Liver (tissue), 9 donors: ENCODE results near the gene RELL1. TPM values are rescaled to one million over a fixed set of nuclear protein-coding genes. Genes with fewer than 3 reads are reported as not detected.

ENCODE experiments used
- DNase-seq: peaks from one replicate; pipeline ENCODE4 v3.0.0-alpha.2; 2017; ENCODE audit warnings: low spot score
- H3K27ac ChIP-seq, 2 donors: one replicate each; pipeline ENCODE4 v1.7.0; 2013; ENCODE audit warnings: inconsistent platforms in 2 of 2, low read length in 2 of 2, control low read depth in 1 of 2, low read depth in 1 of 2, mild to moderate bottlenecking in 1 of 2
- H3K27me3 ChIP-seq, 4 donors: one replicate each; pipeline versions ENCODE4 v1.6.1 to v1.7.0; 2013; ENCODE audit warnings: low read length in 3 of 4, inconsistent platforms in 1 of 4, mild to moderate bottlenecking in 1 of 4, moderate library complexity in 1 of 4; ENCODE audit not compliant: control insufficient read depth in 4 of 4, insufficient read depth in 4 of 4
- H3K36me3 ChIP-seq, 4 donors: one replicate each; pipeline versions ENCODE4 v1.6.1 to v1.7.0; 2013; ENCODE audit warnings: low read length in 3 of 4, mild to moderate bottlenecking in 3 of 4, low read depth in 1 of 4, moderate library complexity in 1 of 4; ENCODE audit not compliant: control insufficient read depth in 4 of 4, insufficient read depth in 3 of 4
- H3K4me1 ChIP-seq, 4 donors: one replicate each; pipeline versions ENCODE4 v1.6.1 to v1.7.0; 2013; ENCODE audit warnings: low read length in 3 of 4, mild to moderate bottlenecking in 3 of 4, moderate library complexity in 1 of 4; ENCODE audit not compliant: control insufficient read depth in 4 of 4, insufficient read depth in 4 of 4
- H3K4me3 ChIP-seq, 3 donors: one replicate each; pipeline versions ENCODE4 v1.6.1 to v1.7.0; 2013; ENCODE audit warnings: low read length in 3 of 3, control low read depth in 1 of 3, low read depth in 1 of 3, mild to moderate bottlenecking in 1 of 3
- H3K9ac ChIP-seq, 2 donors: one replicate each; pipeline ENCODE4 v1.7.0; 2013; ENCODE audit warnings: low read length in 2 of 2, mild to moderate bottlenecking in 2 of 2, moderate library complexity in 2 of 2, control low read depth in 1 of 2, low read depth in 1 of 2
- H3K9me3 ChIP-seq, 4 donors: one replicate each; pipeline versions ENCODE4 v1.6.1 to v1.7.0; 2013; ENCODE audit warnings: low read length in 3 of 4; ENCODE audit not compliant: control insufficient read depth in 4 of 4
- EGR1 ChIP-seq, 2 donors: IDR thresholded peaks; 2 replicates each; pipeline ENCODE4 v1.6.1; 2016 to 2018; ENCODE audit warnings: antibody characterized with exemption in 2 of 2, low read depth in 2 of 2
- FOXA1 ChIP-seq: IDR thresholded peaks from 2 replicates; pipeline ENCODE4 v1.6.1; 2016; ENCODE audit warnings: antibody characterized with exemption
- FOXA2 ChIP-seq: IDR thresholded peaks from 2 replicates; pipeline ENCODE4 v1.6.1; 2016; ENCODE audit warnings: antibody characterized with exemption
- GABPA ChIP-seq, 2 donors: IDR thresholded peaks in 1 of 2; conservative IDR thresholded peaks in 1 of 2; 2 replicates each; pipeline ENCODE4 v1.6.1; 2016; ENCODE audit warnings: antibody characterized with exemption in 2 of 2, mild to moderate bottlenecking in 1 of 2, moderate library complexity in 1 of 2
- HNF4A ChIP-seq, 2 donors: conservative IDR thresholded peaks; 2 replicates each; pipeline ENCODE4 v1.6.1; 2016; ENCODE audit warnings: antibody characterized with exemption in 2 of 2, mild to moderate bottlenecking in 2 of 2
- HNF4G ChIP-seq: IDR thresholded peaks from 2 replicates; pipeline ENCODE4 v1.6.1; 2016; ENCODE audit warnings: antibody characterized with exemption
- JUND ChIP-seq, 2 donors: IDR thresholded peaks; 2 replicates each; pipeline ENCODE4 v1.6.1; 2016; ENCODE audit warnings: antibody characterized with exemption in 2 of 2
- MAX ChIP-seq: IDR thresholded peaks from 2 replicates; pipeline ENCODE4 v1.6.1; 2016; ENCODE audit warnings: antibody characterized with exemption
- NR2F2 ChIP-seq: IDR thresholded peaks from 2 replicates; pipeline ENCODE4 v1.6.1; 2016; ENCODE audit warnings: antibody characterized with exemption
- RAD21 ChIP-seq, 2 donors: IDR thresholded peaks; 2 replicates each; pipeline ENCODE4 v1.6.1; 2016; ENCODE audit warnings: antibody characterized with exemption in 2 of 2, mild to moderate bottlenecking in 2 of 2
- REST ChIP-seq: IDR thresholded peaks from 2 replicates; pipeline ENCODE4 v1.6.1; 2016; ENCODE audit warnings: antibody characterized with exemption, mild to moderate bottlenecking
- RXRA ChIP-seq, 2 donors: IDR thresholded peaks; 2 replicates each; pipeline ENCODE4 v1.6.1; 2017 to 2018; ENCODE audit warnings: antibody characterized with exemption in 2 of 2, mild to moderate bottlenecking in 1 of 2
- SP1 ChIP-seq: IDR thresholded peaks from 2 replicates; pipeline ENCODE4 v1.6.1; 2018; ENCODE audit warnings: antibody characterized with exemption, mild to moderate bottlenecking
- TAF1 ChIP-seq: conservative IDR thresholded peaks from 2 replicates; pipeline ENCODE4 v1.6.1; 2016; ENCODE audit warnings: antibody characterized with exemption, mild to moderate bottlenecking
- ZBTB33 ChIP-seq: IDR thresholded peaks from 2 replicates; pipeline ENCODE4 v1.6.1; 2016; ENCODE audit warnings: antibody characterized with exemption
- WGBS: extraction: QIAGEN DNeasy Blood & Tissue Kit; methylation state at CpG from one replicate; pipeline ENCODE4 v1.1.7; 2013; 5-methylcytosine and 5-hydroxymethylcytosine counted together
- polyA plus RNA-seq, 2 donors: library from polyadenylated mRNA; stranded (reverse) in 1 of 2; unstranded in 1 of 2; fragments of 200-250 nt in 1 of 2; fragments of >200 nt in 1 of 2; fragmentation: Nextera tagmentation in 1 of 2; extraction: Ambion mirVana in 1 of 2; gene quantifications; one replicate each; pipeline versions ENCODE4 v1.2.1 to v1.2.3, GENCODE V29; 2013 to 2015
- total RNA-seq, 2 donors: library from RNA; depleted of rRNA; stranded (reverse); fragments of >200 nt; gene quantifications; one replicate each; pipeline ENCODE4 v1.2.3, GENCODE V29; 2014
- TF ChIP-seq, protein P1 (sequence below): IDR thresholded peaks from 2 replicates; pipeline ENCODE4 v1.6.1; 2016; ENCODE audit warnings: antibody characterized with exemption
- TF ChIP-seq, protein P2 (sequence below): fragments of 150-350 bp; IDR thresholded peaks from 2 replicates; pipeline ENCODE4 v1.5.1; 2017; ENCODE audit warnings: improper control_type of control experiment, low read depth, low read length; ENCODE audit not compliant: missing input control
- donor health status: healthy.
- donor health status: healthy.
- donor health status: healthy.
- donor health status: healthy.
- donor health status: healthy.

RELL1 gene
- total and polyA plus RNA-seq, 4 donors = 1.5 to 16.8 (median 7.3) TPM

GRCh38 chr4:37726666-37727065, 40.5 kb upstream of the RELL1 start:
- DNase-seq = no peak
- Histone ChIP-seq H3K27ac (no peak overlapping the region), H3K27me3 (no peaks in the 10 kb centered on the region), H3K36me3 (no peaks in the 10 kb centered on the region), H3K9me3 (no peaks in the 10 kb centered on the region), H3K9ac (no peak overlapping the region), H3K4me1 (no peaks in the 10 kb centered on the region), H3K4me3 (no peak overlapping the region)
- WGBS = 93% methylated on average over 4 of the region's 4 CpGs
- TF ChIP-seq HNF4A (conservative IDR thresholded peaks at IDR 0.05) (no peak), RAD21 (IDR thresholded peaks at IDR 0.05) (no peak), GABPA (IDR thresholded peaks at IDR 0.05 in 1 of 2, conservative IDR thresholded peaks at IDR 0.05 in 1 of 2) (no peak), FOXA2 (no peak), EGR1 (IDR thresholded peaks at IDR 0.05; ENCODE audit: low read depth in 2 of 2) (no peak), NR2F2 (no peak), HNF4G (no peak), REST (no peak), ZBTB33 (no peak), JUND (IDR thresholded peaks at IDR 0.05) (no peak), SP1 (no peak), TAF1 (no peak), FOXA1 (no peak)
- TF ChIP-seq, protein P1, sequence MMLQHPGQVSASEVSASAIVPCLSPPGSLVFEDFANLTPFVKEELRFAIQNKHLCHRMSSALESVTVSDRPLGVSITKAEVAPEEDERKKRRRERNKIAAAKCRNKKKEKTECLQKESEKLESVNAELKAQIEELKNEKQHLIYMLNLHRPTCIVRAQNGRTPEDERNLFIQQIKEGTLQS = no peak

- Histone ChIP-seq H3K4me1 (no peaks in the 10 kb centered on the region), H3K4me3 (no peak overlapping the region), H3K9me3 (no peaks in the 10 kb centered on the region), H3K36me3 (no peaks in the 10 kb centered on the region), H3K9ac (no peak overlapping the region), H3K27ac (no peak overlapping the region), H3K27me3 (no peaks in the 10 kb centered on the region)
- no peak for DNase-seq
- 90% methylated on average over 7 of the region's 7 CpGs for WGBS
- TF ChIP-seq HNF4A (conservative IDR thresholded peaks at IDR 0.05) (no peak), RAD21 (IDR thresholded peaks at IDR 0.05) (no peak), GABPA (IDR thresholded peaks at IDR 0.05 in 1 of 2, conservative IDR thresholded peaks at IDR 0.05 in 1 of 2) (no peak), RXRA (IDR thresholded peaks at IDR 0.05) (no peak), HNF4G (no peak), JUND (IDR thresholded peaks at IDR 0.05) (no peak), NR2F2 (no peak), REST (no peak), TAF1 (no peak), SP1 (no peak), EGR1 (IDR thresholded peaks at IDR 0.05; ENCODE audit: low read depth in 2 of 2) (no peak), FOXA1 (no peak), FOXA2 (no peak), ZBTB33 (no peak), MAX (no peak)
- TF ChIP-seq, protein P1 = no peak
- TF ChIP-seq, protein P2, sequence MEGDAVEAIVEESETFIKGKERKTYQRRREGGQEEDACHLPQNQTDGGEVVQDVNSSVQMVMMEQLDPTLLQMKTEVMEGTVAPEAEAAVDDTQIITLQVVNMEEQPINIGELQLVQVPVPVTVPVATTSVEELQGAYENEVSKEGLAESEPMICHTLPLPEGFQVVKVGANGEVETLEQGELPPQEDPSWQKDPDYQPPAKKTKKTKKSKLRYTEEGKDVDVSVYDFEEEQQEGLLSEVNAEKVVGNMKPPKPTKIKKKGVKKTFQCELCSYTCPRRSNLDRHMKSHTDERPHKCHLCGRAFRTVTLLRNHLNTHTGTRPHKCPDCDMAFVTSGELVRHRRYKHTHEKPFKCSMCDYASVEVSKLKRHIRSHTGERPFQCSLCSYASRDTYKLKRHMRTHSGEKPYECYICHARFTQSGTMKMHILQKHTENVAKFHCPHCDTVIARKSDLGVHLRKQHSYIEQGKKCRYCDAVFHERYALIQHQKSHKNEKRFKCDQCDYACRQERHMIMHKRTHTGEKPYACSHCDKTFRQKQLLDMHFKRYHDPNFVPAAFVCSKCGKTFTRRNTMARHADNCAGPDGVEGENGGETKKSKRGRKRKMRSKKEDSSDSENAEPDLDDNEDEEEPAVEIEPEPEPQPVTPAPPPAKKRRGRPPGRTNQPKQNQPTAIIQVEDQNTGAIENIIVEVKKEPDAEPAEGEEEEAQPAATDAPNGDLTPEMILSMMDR = no peak
Measured at GRCh38 chr4:37725718-37726117, 39.5 kb upstream of the RELL1 start.
